Gastroesophageal sphincter (tissue), 4 donors: ENCODE results near the gene MAN2B2. TPM values are rescaled to one million over a fixed set of nuclear protein-coding genes. Genes with fewer than 3 reads are reported as not detected.

Source experiments
- ATAC-seq: fragments of 150-250 bp; one replicate; pipeline ENCODE4 v1.9.1; 2016; ENCODE audit warnings: mild to moderate bottlenecking, moderate library complexity
- H3K27ac ChIP-seq, 4 donors: fragments of 200-600 bp; sonication (generic) in 3 of 4; 1 replicate in 3 of 4; 2 replicates in 1 of 4; pipeline ENCODE4 v1.5.1; 2016 to 2019
- H3K27me3 ChIP-seq: fragments of 200-600 bp; sonication (generic); one replicate; pipeline ENCODE4 v1.5.1; 2019
- H3K36me3 ChIP-seq, 2 donors: fragments of 200-600 bp; sonication (generic); one replicate each; pipeline ENCODE4 v1.5.1; 2019; ENCODE audit warnings: control low read depth in 1 of 2
- H3K4me1 ChIP-seq, 3 donors: fragments of 200-600 bp; sonication (generic); 1 replicate in 2 of 3; 2 replicates in 1 of 3; pipeline ENCODE4 v1.5.1; 2016 to 2019; ENCODE audit warnings: control low read depth in 2 of 3
- H3K4me3 ChIP-seq, 2 donors: fragments of 200-600 bp; sonication (generic); one replicate each; pipeline ENCODE4 v1.5.1; 2019; ENCODE audit warnings: mild to moderate bottlenecking in 1 of 2, moderate library complexity in 1 of 2
- H3K9me3 ChIP-seq, 3 donors: fragments of 200-600 bp; sonication (generic); one replicate each; pipeline ENCODE4 v1.5.1; 2017 to 2019; ENCODE audit warnings: control low read depth in 2 of 3
- CTCF ChIP-seq, 4 experiments: fragments of 200-600 bp in 2 of 4; fragments of 450-650 bp in 2 of 4; sonication (generic) in 1 of 4; IDR thresholded peaks; one replicate each; pipeline ENCODE4 v1.5.1; 2017 to 2019; ENCODE audit warnings: antibody characterized with exemption in 4 of 4, mild to moderate bottlenecking in 2 of 4, moderate library complexity in 2 of 4
- EP300 ChIP-seq: sonication (generic); formaldehyde crosslinking; IDR thresholded peaks from one replicate; pipeline ENCODE4 v1.6.1; 2017; ENCODE audit warnings: antibody characterized with exemption, mild to moderate bottlenecking
- POLR2A ChIP-seq, 2 donors: fragments of 450-650 bp; IDR thresholded peaks; one replicate each; pipeline ENCODE4 v1.6.1; 2017; ENCODE audit warnings: antibody characterized with exemption in 2 of 2, mild to moderate bottlenecking in 2 of 2, moderate library complexity in 1 of 2
- POLR2AphosphoS5 ChIP-seq: sonication (generic); formaldehyde crosslinking; IDR thresholded peaks from one replicate; pipeline ENCODE4 v1.6.1; 2017; ENCODE audit warnings: antibody characterized with exemption
- WGBS, 2 donors: methylation state at CpG; one replicate each; pipeline ENCODE4 v1.1.5; 2018; ENCODE audit warnings: low coverage in 1 of 2; 5-methylcytosine and 5-hydroxymethylcytosine counted together
- total RNA-seq, 4 donors: library from RNA; depleted of rRNA; stranded (reverse); fragments of >200 nt; gene quantifications; one replicate each; pipeline ENCODE4 v1.1.0, GENCODE V29; 2016

MAN2B2 gene
- total RNA-seq, 4 donors from 2014 or later: 20.3 to 39.3 (median 34.3) TPM

DNA sequence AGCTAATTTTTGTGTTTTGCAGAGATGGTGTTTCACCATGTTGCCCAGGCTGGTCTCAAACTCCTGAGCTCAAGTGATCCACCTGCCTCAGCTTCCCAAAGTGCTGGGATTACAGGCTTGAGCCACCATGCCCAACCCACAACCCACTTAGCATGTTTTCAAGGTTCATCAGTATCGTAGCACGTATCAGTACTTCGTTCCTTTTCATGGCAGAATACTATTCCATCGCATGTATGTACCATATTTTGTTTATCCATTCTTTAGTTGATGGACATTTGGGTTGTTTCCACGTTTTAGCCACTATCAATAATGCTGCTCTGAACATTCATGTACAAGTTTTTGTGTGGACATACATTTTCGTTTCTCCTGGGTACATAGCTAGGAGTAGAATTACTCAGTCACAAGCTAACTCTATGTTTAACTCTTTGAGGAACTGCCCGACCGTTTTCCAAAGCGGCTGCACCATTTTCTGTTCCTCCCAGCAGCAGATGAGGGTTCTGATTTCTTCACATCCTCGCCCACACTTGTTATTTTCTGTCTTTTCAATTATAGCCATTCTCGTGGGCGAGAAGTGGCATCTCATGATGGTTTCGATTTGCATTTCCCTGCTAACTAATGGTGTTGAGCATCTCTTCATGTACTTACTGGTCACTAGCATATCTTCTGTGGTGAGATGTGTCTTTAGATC lies 32.5 kb downstream of the MAN2B2 start:
- H3K4me1 ChIP-seq: no peaks in the 10 kb centered on the region
- peaks cover 0 to 19% (median 0%) of the 10 kb centered on the region in 3 donors for H3K9me3 ChIP-seq
- H3K27me3 ChIP-seq: no peaks in the 10 kb centered on the region
- H3K4me3 ChIP-seq: no peak overlapping the region
- peaks cover 0 to 100% of the 10 kb centered on the region in 2 donors for H3K36me3 ChIP-seq
- no peak for ATAC-seq
- WGBS, 2 donors: 86 to 89% methylated on average over 13 of the region's 13 CpGs
- H3K27ac ChIP-seq: no peak overlapping the region
- TF ChIP-seq EP300: no peak
- TF ChIP-seq POLR2A (IDR thresholded peaks at IDR 0.05): no peak
- TF ChIP-seq CTCF (IDR thresholded peaks at IDR 0.05): no peak
- no peak for TF ChIP-seq POLR2AphosphoS5

- Histone ChIP-seq H3K27ac (no peak overlapping the region), H3K36me3 (peaks cover 0 to 100% of the 10 kb centered on the region in 2 donors), H3K4me3 (no peak overlapping the region), H3K4me1 (no peaks in the 10 kb centered on the region), H3K27me3 (no peaks in the 10 kb centered on the region), H3K9me3 (peaks cover 0 to 17% (median 0%) of the 10 kb centered on the region in 3 donors)
- TF ChIP-seq CTCF (IDR thresholded peaks at IDR 0.05) (no peak), EP300 (no peak)
- no peak for ATAC-seq
- 84% methylated on average over 16 of the region's 28 CpGs; no CpG with 5 or more reads in 1 of the 2 donors for WGBS, 2 donors
Observed at GRCh38 chr4:6608758-6609414, 33.9 kb downstream of the MAN2B2 start.

GRCh38 chr4:6609415-6610079 lies 34.6 kb downstream of the MAN2B2 start:
- Histone ChIP-seq H3K4me1 (no peaks in the 10 kb centered on the region), H3K27me3 (no peaks in the 10 kb centered on the region), H3K4me3 (no peak overlapping the region), H3K9me3 (peaks cover 0 to 11% (median 0%) of the 10 kb centered on the region in 3 donors), H3K36me3 (peaks cover 0 to 100% of the 10 kb centered on the region in 2 donors), H3K27ac (no peak overlapping the region)
- TF ChIP-seq CTCF (IDR thresholded peaks at IDR 0.05) (no peak), POLR2AphosphoS5 (no peak), POLR2A (IDR thresholded peaks at IDR 0.05) (no peak), EP300 (no peak)
- no peak for ATAC-seq
- 96 to 97% methylated on average over 6 to 9 of the region's 26 CpGs for WGBS, 2 donors

GRCh38 chr4:6610856-6611430 lies 36.0 kb downstream of the MAN2B2 start:
- no peak overlapping the region for H3K27ac ChIP-seq
- TF ChIP-seq CTCF (IDR thresholded peaks at IDR 0.05): no peak
- peaks cover 0 to 100% of the 10 kb centered on the region in 2 donors for H3K36me3 ChIP-seq
- no peaks in the 10 kb centered on the region for H3K27me3 ChIP-seq
- no peaks in the 10 kb centered on the region for H3K4me1 ChIP-seq
- 83 to 100% methylated on average over 1 to 4 of the region's 24 CpGs for WGBS, 2 donors
- H3K4me3 ChIP-seq: no peak overlapping the region
- no peak for ATAC-seq
- no peaks in the 10 kb centered on the region for H3K9me3 ChIP-seq
